ENCODE data around the gene MELTF.

The MELTF gene

GRCh38 chr3:196968233-196969133 lies 61.1 kb downstream of the MELTF start, which contains the start of gene PIGZ:
Gene PIGZ, minus strand, starts transcription at chr3:196968833. Its CDS starts 16,802 bp downstream, at chr3:196952031.
- no peak for DNase-seq (ENCODE audit: low read depth in 2 of 2)

GRCh38 chr3:196967412-196968232 lies 62.0 kb downstream of the MELTF start:
- no peak for DNase-seq (ENCODE audit: low read depth in 2 of 2)

DNA sequence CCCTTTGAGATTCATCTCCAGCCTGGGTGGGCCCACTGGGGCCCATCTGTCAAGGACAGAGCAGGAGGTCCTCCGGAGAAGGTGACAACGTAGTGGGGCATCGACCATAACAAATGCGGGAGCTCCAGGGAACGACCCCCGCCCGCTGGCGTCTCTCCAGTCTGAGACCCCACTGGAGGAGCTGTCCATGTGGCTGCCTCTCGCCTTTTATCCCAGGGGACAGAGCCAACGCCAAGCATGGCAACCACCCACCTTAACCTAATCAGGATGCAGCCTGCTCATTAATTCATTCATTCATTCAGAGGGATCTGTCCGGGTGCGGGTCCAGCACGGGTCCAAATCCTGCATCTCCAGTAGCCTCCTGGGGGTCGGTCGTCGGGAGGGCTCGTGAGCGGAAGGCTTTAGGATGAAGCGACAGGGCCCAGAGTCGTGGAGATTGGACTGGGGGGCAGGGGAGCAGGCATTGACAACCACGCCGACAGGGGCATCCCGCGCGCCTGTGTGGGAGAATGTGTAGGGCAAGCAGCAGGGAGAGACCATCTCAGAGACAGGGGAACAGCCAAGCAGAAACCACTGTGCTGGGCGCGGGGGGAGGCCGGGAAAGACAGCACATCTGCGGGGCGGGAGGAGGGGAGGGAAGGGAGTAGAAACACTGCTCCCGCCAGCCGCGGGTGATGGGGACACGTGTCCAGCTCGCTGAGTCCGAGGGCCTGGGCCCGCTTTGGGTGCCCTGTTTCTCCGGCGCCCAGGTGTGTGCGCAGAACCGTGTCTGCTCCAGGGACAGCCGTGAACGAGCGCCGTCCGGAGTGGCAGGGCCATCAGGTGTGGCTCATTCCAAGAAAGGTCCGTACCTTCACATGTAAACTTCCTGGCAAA lies 62.9 kb downstream of the MELTF start:
- no peak for DNase-seq (ENCODE audit: low read depth in 2 of 2)

- DNase-seq (ENCODE audit: low read depth in 2 of 2) = no peak
These were observed 63.8 kb downstream of the MELTF start for GRCh38 chr3:196965804-196966173.

DNA sequence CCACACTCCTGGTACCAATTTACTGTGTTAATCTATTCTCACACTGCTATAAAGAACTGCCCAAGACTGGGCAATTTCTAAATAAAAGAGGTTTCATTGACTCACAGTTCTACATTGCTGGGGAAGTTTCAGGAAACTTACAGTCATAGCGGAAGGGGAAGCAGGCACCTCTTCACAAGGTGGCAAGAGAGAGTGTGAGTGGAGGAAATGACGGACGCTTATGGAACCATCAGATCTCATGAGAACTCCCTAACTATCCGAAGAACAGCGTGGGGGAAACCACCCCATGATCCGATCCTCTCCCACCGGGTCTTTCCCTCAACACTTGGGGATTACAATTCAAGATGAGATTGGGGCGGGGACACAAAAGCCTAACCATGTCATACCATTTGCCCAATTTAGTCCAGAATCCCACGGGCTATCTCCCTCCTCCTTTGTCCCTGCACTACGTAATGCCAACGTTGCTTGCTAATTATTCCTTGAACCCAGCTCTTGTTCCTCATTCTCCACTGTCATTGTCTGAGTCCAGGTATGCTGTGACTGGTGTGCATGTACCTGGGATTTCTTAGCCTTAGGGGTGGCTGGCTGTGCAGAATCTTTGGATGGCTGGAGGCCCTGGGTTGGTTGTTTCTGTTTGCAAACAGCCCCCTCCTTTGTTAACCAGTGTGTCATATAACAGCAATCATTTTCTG lies 64.4 kb downstream of the MELTF start:
- no peak for DNase-seq (ENCODE audit: low read depth in 2 of 2)

DNA sequence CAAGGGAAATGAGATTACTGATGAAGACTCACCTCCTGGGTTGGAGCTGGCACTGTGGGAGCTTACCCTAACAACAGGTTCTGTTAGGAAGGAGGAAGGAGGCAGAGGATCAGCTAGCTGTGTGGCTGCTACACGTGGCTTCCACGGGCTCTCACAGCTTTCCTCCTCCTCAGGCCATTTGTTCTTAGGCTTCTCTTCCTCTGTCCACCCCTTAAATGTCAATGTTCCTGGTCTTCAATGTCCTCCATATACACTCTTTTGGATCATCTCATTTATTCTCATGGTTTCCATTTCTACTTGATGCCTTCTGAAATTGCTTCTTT lies 66.0 kb downstream of the MELTF start:
- no peak for DNase-seq (ENCODE audit: low read depth in 2 of 2)

DNA sequence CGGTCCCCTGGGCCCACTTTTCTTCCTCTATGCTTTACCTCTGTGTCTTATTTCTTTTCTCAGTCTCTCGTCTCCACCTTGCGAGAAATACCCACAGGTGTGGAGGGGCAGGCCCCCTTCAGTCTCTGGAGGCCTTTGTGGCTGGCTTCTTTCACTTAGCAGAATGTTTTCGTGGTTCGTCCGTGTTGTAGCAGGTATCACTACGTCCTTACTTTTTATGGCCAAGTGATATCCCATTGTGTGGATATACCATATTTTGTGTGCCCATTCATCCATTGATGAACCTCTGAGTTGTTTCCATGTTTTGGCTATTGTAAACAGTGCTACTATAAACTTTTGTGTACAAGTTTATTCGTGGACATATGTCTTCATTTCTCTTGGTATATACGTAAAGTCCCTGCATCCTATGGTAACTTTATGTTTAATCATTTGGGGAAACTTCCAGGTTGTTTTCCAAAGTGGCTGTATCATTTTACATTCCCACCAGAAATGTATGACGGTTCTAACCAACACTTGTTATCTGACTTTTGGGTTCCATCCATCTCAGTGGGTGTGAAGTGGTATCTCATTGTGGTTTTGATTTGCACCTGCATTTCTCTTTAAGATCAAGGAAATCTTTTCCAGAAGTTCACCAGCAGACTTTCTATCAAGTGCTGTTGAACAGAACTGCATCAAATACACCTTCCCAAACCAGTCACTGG lies 66.5 kb downstream of the MELTF start:
- DNase-seq (ENCODE audit: low read depth in 2 of 2) = no peak

DNA sequence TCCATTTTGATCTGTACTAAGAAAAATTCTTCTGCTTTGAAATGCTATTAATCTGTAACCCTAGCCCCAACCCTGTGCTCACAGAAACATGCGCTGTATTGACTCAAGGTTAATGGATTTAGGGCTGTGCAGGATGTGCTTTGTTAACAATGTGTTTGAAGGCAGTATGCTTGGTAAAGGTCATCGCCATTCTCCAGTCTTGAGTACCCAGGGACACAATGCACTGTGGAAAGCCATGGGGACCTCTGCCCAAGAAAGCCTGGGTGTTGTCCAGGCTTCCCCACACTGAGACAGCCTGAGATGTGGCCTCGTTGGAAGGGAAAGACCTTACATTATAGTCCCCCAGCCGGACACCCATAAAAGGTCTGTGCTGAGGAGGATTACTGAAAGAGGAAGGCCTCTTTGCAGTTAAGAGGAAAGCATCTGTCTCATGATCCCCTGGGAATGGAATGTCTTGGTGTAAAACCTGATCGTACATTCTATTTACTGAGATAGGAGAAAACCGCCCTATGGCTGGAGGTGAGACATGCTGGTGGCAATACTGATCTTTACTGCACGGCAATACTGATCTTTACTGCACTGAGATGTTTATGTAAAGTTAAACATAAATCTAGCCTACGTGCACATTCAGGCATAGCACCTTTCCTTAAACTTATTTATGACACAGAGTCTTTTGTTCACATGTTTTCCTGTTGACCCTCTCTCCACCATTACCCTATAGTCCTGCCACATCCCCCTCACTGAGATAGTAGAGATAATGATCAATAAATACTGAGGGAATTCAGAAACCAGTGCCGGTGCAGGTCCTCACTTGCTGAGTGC lies 67.3 kb downstream of the MELTF start:
- DNase-seq (ENCODE audit: low read depth in 2 of 2) = no peak

DNA sequence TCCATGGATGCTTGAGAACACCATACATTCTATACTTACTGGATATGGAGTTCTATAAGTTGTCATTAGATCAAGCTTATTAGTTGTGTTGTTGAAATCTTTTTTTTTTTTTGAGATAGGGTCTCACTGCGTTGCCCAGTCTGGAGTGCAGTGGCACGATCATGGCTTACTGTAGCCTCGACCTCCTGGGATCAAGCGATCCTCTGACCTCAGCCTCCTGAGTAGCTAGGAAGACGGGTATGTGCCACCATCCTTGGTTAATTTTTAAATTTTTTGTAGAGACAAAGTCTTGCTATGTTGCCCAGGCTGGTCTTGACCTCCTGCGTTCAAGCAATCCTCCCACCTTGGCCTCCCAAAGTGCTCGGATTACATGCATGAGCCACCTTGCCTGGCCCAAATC lies 74.8 kb downstream of the MELTF start:
- DNase-seq (ENCODE audit: low read depth in 2 of 2) = no peak

All from fibroblast of skin of left quadriceps (primary cell).